Common myeloid progenitor, CD34-positive (primary cell): Measurements from ENCODE around the gene ACADS.
A peak's percentile ranks its signal among the peaks of the same experiment; 100 is the strongest.

Experiments
- CTCF ChIA-PET: fragments of 350-600 bp; sonication (Branson Sonifier 250); formaldehyde crosslinking; loops from one replicate; lab custom pipeline; 2021; ENCODE audit warnings: antibody characterized with exemption; lab: Charles Lee
- POLR2A ChIA-PET: fragments of 350-600 bp; sonication (Branson Sonifier 250); formaldehyde crosslinking; loops from one replicate; lab custom pipeline; 2021; ENCODE audit warnings: antibody characterized with exemption; lab: Charles Lee
- DNase-seq, 3 donors: peaks; one replicate each; pipeline versions ENCODE4 v3.0.0 to v3.0.0-alpha.2; 2013
- H3K27ac ChIP-seq, 2 experiments: 1 replicate in 1 of 2; 2 replicates in 1 of 2; pipeline ENCODE4 v1.7.0; 2013; ENCODE audit warnings: inconsistent platforms in 2 of 2, low read length in 2 of 2, mild to moderate bottlenecking in 2 of 2, low read depth in 1 of 2, moderate library complexity in 1 of 2; ENCODE audit not compliant: severe bottlenecking in 2 of 2, insufficient read depth in 1 of 2, poor library complexity in 1 of 2
- H3K27me3 ChIP-seq, 5 experiments: replicated peaks in 2 of 5; 1 replicate in 3 of 5; 2 replicates in 2 of 5; pipeline versions ENCODE4 v1.6.1 to v1.7.0; 2013; ENCODE audit warnings: low read length in 4 of 5, mild to moderate bottlenecking in 2 of 5, moderate library complexity in 2 of 5, inconsistent platforms in 1 of 5; ENCODE audit not compliant: insufficient read depth in 5 of 5, control insufficient read depth in 4 of 5
- H3K36me3 ChIP-seq, 4 experiments: 1 replicate in 2 of 4; 2 replicates in 2 of 4; pipeline versions ENCODE4 v1.6.1 to v1.7.0; 2013; ENCODE audit warnings: low read length in 3 of 4, control low read depth in 1 of 4, mild to moderate bottlenecking in 1 of 4; ENCODE audit not compliant: control insufficient read depth in 4 of 4, insufficient read depth in 4 of 4
- H3K4me1 ChIP-seq, 4 experiments: 1 replicate in 3 of 4; 2 replicates in 1 of 4; pipeline versions ENCODE4 v1.6.1 to v1.7.1; 2013; ENCODE audit warnings: low read length in 3 of 4, mild to moderate bottlenecking in 3 of 4, control low read depth in 1 of 4, inconsistent platforms in 1 of 4, moderate library complexity in 1 of 4; ENCODE audit not compliant: control insufficient read depth in 4 of 4, insufficient read depth in 4 of 4; ENCODE audit errors: control extremely low read depth in 1 of 4
- H3K4me3 ChIP-seq, 7 experiments: 1 replicate in 4 of 7; 2 replicates in 3 of 7; pipeline versions ENCODE4 v1.5.1 to v1.7.0; 2013; ENCODE audit warnings: mild to moderate bottlenecking in 7 of 7, low read length in 6 of 7, moderate library complexity in 6 of 7, inconsistent platforms in 2 of 7, low read depth in 2 of 7, control low read depth in 1 of 7; ENCODE audit not compliant: insufficient read depth in 4 of 7, control insufficient read depth in 1 of 7; ENCODE audit errors: extremely low read depth in 1 of 7
- H3K9me3 ChIP-seq, 5 experiments: 1 replicate in 4 of 5; 2 replicates in 1 of 5; pipeline versions ENCODE4 v1.6.1 to v1.7.1; 2013; ENCODE audit warnings: low read length in 4 of 5, mild to moderate bottlenecking in 2 of 5, inconsistent platforms in 1 of 5, low read depth in 1 of 5, moderate library complexity in 1 of 5; ENCODE audit not compliant: control insufficient read depth in 4 of 5, insufficient read depth in 2 of 5; ENCODE audit errors: control extremely low read depth in 1 of 5
- WGBS: methylation state at CpG from one replicate; pipeline ENCODE4 v1.1.5; 2013; ENCODE audit not compliant: insufficient coverage; 5-methylcytosine and 5-hydroxymethylcytosine counted together

The ACADS gene

GRCh38 chr12:120766566-120766965 lies 40.9 kb downstream of the ACADS start:
- H3K27ac ChIP-seq: no peak overlapping the region
- ChIA-PET POLR2A (no interaction called here), CTCF (interaction anchor here (1.1 kb wide), 1 partner anchor 9 kb away, joined by 3 read pairs; no protein-coding TSS in a partner anchor)
- H3K36me3 ChIP-seq: peaks cover 13 to 78% (median 55%) of the 10 kb centered on the region in 4 experiments
- no peaks in the 10 kb centered on the region for H3K27me3 ChIP-seq
- no peak for DNase-seq
- H3K4me3 ChIP-seq: no peak overlapping the region
- H3K4me1 ChIP-seq: no peaks in the 10 kb centered on the region
- WGBS: 100% methylated on average over 1 of the region's 5 CpGs
- H3K9me3 ChIP-seq: no peaks in the 10 kb centered on the region

GRCh38 chr12:120767071-120768024 lies 41.7 kb downstream of the ACADS start:
- Histone ChIP-seq H3K27ac (no peak overlapping the region), H3K36me3 (peaks cover 13 to 74% (median 55%) of the 10 kb centered on the region in 4 experiments), H3K4me3 (no peak overlapping the region), H3K9me3 (no peaks in the 10 kb centered on the region), H3K27me3 (no peaks in the 10 kb centered on the region), H3K4me1 (no peaks in the 10 kb centered on the region)
- WGBS: over 99% methylated on average over 10 of the region's 11 CpGs
- DNase-seq: no peak
- CTCF ChIA-PET: interaction anchor here (1.1 to 2.1 kb wide), 2 partner anchors 9 to 10 kb away, joined by 3 to 8 read pairs; no protein-coding TSS in a partner anchor
- POLR2A ChIA-PET: no interaction called here

GRCh38 chr12:120771097-120771496 lies 45.5 kb downstream of the ACADS start:
- Histone ChIP-seq H3K27me3 (no peaks in the 10 kb centered on the region), H3K4me3 (no peak overlapping the region), H3K27ac (no peak overlapping the region), H3K36me3 (peaks cover 14 to 48% (median 35%) of the 10 kb centered on the region in 4 experiments), H3K9me3 (no peaks in the 10 kb centered on the region), H3K4me1 (peaks cover 0 to 14% (median 13%) of the 10 kb centered on the region in 4 experiments)
- ChIA-PET CTCF (no interaction called here), POLR2A (no interaction called here)
- 93% methylated on average over 11 of the region's 11 CpGs for WGBS
- DNase-seq: no peak

- Histone ChIP-seq H3K9me3 (no peaks in the 10 kb centered on the region), H3K4me1 (peaks cover 0 to 14% (median 13%) of the 10 kb centered on the region in 4 experiments), H3K36me3 (peaks cover 11 to 20% (median 16%) of the 10 kb centered on the region in 4 experiments), H3K27ac (no peak overlapping the region), H3K4me3 (peak overlapping the region in 1 of 7 experiments; percentile 0), H3K27me3 (no peaks in the 10 kb centered on the region)
- POLR2A ChIA-PET: no interaction called here
- DNase-seq: peak; percentile 38 to 89 (median 84)
- 59% methylated on average over 6 of the region's 7 CpGs for WGBS
- CTCF ChIA-PET: interaction anchor here (0.5 to 1.2 kb wide), 3 partner anchors 11 to 173 kb away, joined by 3 read pairs; no protein-coding TSS in a partner anchor
These were observed 48.7 kb downstream of the ACADS start for GRCh38 chr12:120774169-120774916.

- WGBS: 96% methylated on average over 5 of the region's 7 CpGs
- peaks cover 15 to 18% (median 16%) of the 10 kb centered on the region in 4 experiments for H3K36me3 ChIP-seq
- H3K4me3 ChIP-seq: no peak overlapping the region
- no peaks in the 10 kb centered on the region for H3K9me3 ChIP-seq
- H3K27me3 ChIP-seq: no peaks in the 10 kb centered on the region
- ChIA-PET POLR2A (no interaction called here), CTCF (interaction anchor here (0.9 to 2.3 kb wide), 4 partner anchors 10 to 23 kb away, joined by 3 to 7 read pairs (median 4); no protein-coding TSS in a partner anchor)
- H3K27ac ChIP-seq: no peak overlapping the region
- H3K4me1 ChIP-seq: peaks cover 0 to 14% (median 13%) of the 10 kb centered on the region in 4 experiments
- peak in 2 of 3 donors; percentile 19 to 21 for DNase-seq
These were observed 50.4 kb downstream of the ACADS start for GRCh38 chr12:120775862-120776552.

GRCh38 chr12:120783197-120783596 lies 57.6 kb downstream of the ACADS start:
- DNase-seq: peak in 2 of 3 donors; percentile 33 to 54
- CTCF ChIA-PET: no interaction called here
- POLR2A ChIA-PET: no interaction called here

More at GRCh38 chr12:120783197-120783596, 57.6 kb downstream of the ACADS start:
- peaks cover 17 to 42% (median 26%) of the 10 kb centered on the region in 4 experiments for H3K36me3 ChIP-seq
- H3K4me3 ChIP-seq: no peak overlapping the region
- H3K27me3 ChIP-seq: no peaks in the 10 kb centered on the region
- no peaks in the 10 kb centered on the region for H3K9me3 ChIP-seq
- WGBS: 61% methylated on average over 6 of the region's 6 CpGs
- H3K4me1 ChIP-seq: peaks cover 0 to 5% (median 0%) of the 10 kb centered on the region in 4 experiments
- H3K27ac ChIP-seq: no peak overlapping the region
